ENCODE results near the gene CLDN24.

Gene CLDN24

DNA sequence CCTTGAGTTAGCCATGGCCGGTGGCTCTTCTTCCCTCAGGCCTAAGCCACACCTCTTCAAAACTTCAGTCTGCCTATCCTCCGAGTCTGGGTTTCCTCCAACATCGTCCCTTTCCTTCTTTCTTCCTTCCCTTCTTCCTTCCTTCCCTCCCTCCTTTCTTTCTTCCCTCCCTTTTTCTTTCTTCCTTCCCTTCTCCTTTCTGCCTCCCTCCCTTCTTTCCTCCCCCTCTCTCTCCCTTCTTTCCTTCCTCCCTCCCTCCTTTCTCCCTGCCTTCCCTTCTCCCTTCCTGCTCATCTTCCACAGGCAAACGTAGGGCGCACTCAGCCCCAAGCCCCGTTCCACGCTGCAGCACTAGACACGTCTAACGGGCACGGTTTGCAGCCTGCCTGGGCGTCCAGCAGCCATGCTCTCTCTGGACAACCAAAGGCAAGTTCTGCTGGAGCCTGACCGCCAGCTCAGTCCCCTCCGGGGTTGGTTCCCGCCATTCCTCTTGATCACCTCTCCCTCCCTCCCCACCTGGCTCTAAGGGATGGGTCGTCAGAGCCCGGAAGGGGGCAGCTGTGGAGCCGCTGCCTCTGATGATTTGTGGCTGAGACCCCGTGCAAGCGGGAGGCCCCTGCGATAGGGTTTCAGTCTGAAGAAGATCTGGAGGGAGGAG, 34.1 kb upstream of the CLDN24 start:
- Histone ChIP-seq H3K9me3 (no peaks in the 10 kb centered on the region), H3K4me1 (ENCODE audit: control insufficient read depth in 1 of 2, insufficient read depth in 1 of 2, low read depth in 1 of 2, low read length in 1 of 2) (no peaks in the 10 kb centered on the region), H3K27me3 (no peaks in the 10 kb centered on the region), H3K36me3 (no peaks in the 10 kb centered on the region), H3K27ac (no peak overlapping the region), H3K4me3 (ENCODE audit: low read depth in 1 of 2, low read length in 1 of 2) (no peak overlapping the region)
- TF ChIP-seq, protein P1, sequence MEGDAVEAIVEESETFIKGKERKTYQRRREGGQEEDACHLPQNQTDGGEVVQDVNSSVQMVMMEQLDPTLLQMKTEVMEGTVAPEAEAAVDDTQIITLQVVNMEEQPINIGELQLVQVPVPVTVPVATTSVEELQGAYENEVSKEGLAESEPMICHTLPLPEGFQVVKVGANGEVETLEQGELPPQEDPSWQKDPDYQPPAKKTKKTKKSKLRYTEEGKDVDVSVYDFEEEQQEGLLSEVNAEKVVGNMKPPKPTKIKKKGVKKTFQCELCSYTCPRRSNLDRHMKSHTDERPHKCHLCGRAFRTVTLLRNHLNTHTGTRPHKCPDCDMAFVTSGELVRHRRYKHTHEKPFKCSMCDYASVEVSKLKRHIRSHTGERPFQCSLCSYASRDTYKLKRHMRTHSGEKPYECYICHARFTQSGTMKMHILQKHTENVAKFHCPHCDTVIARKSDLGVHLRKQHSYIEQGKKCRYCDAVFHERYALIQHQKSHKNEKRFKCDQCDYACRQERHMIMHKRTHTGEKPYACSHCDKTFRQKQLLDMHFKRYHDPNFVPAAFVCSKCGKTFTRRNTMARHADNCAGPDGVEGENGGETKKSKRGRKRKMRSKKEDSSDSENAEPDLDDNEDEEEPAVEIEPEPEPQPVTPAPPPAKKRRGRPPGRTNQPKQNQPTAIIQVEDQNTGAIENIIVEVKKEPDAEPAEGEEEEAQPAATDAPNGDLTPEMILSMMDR (IDR thresholded peaks at IDR 0.05), result no peak

DNA sequence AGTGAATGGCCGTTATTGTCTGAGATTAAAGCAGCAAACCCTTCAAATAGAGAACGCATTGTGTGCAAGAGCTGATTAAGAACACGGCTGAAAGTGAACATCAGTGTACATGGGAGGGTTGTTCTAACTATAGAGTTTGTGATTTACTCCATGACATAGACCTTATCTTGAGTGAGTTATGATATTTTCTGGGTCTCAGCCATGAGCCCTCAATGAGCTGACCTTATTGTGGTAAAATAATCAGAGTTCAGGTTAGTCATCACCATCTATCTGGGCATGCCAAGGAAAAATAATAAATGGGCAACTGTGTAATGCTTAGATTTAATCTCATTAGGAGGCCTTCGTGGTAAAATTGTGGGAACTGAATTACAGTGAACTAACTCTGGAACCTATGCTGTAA, 33.2 kb upstream of the CLDN24 start:
- Histone ChIP-seq H3K4me3 (ENCODE audit: low read depth in 1 of 2, low read length in 1 of 2) (no peak overlapping the region), H3K4me1 (ENCODE audit: control insufficient read depth in 1 of 2, insufficient read depth in 1 of 2, low read depth in 1 of 2, low read length in 1 of 2) (no peaks in the 10 kb centered on the region), H3K27ac (no peak overlapping the region), H3K27me3 (no peaks in the 10 kb centered on the region), H3K36me3 (no peaks in the 10 kb centered on the region), H3K9me3 (no peaks in the 10 kb centered on the region)
- TF ChIP-seq, protein P1 (IDR thresholded peaks at IDR 0.05), result no peak

DNA sequence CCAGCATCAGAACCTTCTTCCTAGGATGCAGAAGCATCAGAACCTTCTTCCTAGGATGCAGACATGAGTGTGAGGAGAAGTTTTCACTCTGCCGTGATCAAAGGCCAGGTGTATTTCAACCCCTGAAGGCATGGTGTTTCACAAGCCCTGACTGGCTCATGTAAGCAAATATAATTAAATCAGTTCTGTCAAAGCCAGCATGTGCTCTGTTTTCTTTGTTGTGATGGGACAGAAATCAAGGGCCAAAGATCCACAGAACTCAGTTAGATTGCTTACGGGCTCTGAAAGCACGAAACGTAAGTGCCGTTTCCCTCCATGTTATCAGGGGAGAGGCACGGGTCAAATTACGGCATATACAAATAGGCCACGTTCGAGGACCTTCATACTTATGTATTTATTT, 32.0 kb upstream of the CLDN24 start:
- no peak overlapping the region for H3K27ac ChIP-seq
- TF ChIP-seq, protein P1 (IDR thresholded peaks at IDR 0.05), result no peak
- H3K9me3 ChIP-seq, result no peaks in the 10 kb centered on the region
- H3K36me3 ChIP-seq, result no peaks in the 10 kb centered on the region
- H3K4me1 ChIP-seq (ENCODE audit: control insufficient read depth in 1 of 2, insufficient read depth in 1 of 2, low read depth in 1 of 2, low read length in 1 of 2), result no peaks in the 10 kb centered on the region
- H3K27me3 ChIP-seq, result no peaks in the 10 kb centered on the region
- H3K4me3 ChIP-seq (ENCODE audit: low read depth in 1 of 2, low read length in 1 of 2), result no peak overlapping the region

DNA sequence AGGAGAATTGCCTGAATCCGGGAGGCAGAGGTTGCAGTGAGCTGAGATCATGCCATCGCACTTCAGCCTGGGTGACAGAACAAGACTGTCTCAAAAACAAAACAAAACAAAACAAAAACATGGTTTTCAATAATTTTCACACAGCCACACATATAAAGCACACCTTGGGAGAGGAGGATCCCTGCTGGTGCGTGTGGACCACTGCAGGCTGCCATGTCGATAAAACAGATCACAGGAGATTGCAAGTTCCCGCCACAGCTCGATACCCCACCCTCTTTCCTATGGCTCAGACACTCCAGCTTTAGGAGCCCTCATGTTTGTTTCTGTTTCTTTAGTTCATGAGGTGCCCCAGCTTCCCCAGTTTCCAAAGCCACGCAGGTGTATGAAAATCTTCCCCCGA, 31.3 kb upstream of the CLDN24 start:
- H3K27ac ChIP-seq, result no peak overlapping the region
- H3K4me1 ChIP-seq (ENCODE audit: control insufficient read depth in 1 of 2, insufficient read depth in 1 of 2, low read depth in 1 of 2, low read length in 1 of 2), result no peaks in the 10 kb centered on the region
- TF ChIP-seq, protein P1 (IDR thresholded peaks at IDR 0.05), result no peak

DNA sequence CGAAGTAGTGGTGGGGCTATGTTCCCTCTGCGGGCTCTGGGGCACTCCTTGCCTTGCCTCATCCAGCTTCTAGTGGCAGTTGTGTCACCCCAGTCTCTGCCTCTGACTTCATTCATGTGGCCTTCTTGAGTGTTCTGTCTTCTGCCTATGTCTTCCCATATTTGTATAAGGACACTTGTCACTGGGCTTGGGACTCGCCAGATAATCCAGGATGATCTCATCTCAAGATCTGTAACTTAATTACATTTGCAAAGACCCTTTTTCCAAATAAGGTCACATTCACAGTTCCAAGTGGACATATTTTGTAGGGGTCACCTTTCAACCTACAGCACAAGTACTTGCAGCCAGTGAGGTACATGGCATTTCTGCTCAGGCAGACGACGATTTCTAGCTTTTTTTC, 30.3 kb upstream of the CLDN24 start:
- Histone ChIP-seq H3K36me3 (no peaks in the 10 kb centered on the region), H3K4me1 (ENCODE audit: control insufficient read depth in 1 of 2, insufficient read depth in 1 of 2, low read depth in 1 of 2, low read length in 1 of 2) (no peaks in the 10 kb centered on the region), H3K4me3 (ENCODE audit: low read depth in 1 of 2, low read length in 1 of 2) (no peak overlapping the region), H3K27ac (no peak overlapping the region), H3K9me3 (no peaks in the 10 kb centered on the region), H3K27me3 (no peaks in the 10 kb centered on the region)
- TF ChIP-seq, protein P1 (IDR thresholded peaks at IDR 0.05), result no peak

More for the DNA sequence above, 31.3 kb upstream of the CLDN24 start:
- no peaks in the 10 kb centered on the region for H3K27me3 ChIP-seq
- H3K9me3 ChIP-seq, result no peaks in the 10 kb centered on the region
- no peaks in the 10 kb centered on the region for H3K36me3 ChIP-seq
- H3K4me3 ChIP-seq (ENCODE audit: low read depth in 1 of 2, low read length in 1 of 2), result no peak overlapping the region

Measured in neutrophil (primary cell).